ENCODE data around the gene TMEM41B.

GRCh38 chr11:9332655-9333054 is 18.3 kb upstream of the TMEM41B start:
- TF ChIP-seq CTCF (IDR thresholded peaks at IDR 0.05; ENCODE audit: borderline replicate concordance, extremely low read depth, low read length, poor library complexity, severe bottlenecking) (no peak), EZH2 (IDR thresholded peaks at IDR 0.05; ENCODE audit: borderline replicate concordance, low read depth, low read length, severe bottlenecking) (no peak)

Measured in DND-41 (cell line).